Lower leg skin (tissue), 4 donors: ENCODE data around the gene TAGAP. TPM values are rescaled to one million over a fixed set of nuclear protein-coding genes. Genes with fewer than 3 reads are reported as not detected.

ENCODE experiments used
- DNase-seq, 2 donors: peaks; one replicate each; pipeline ENCODE4 v3.0.0-alpha.2; 2019; ENCODE audit warnings: low spot score in 2 of 2
- H3K4me3 ChIP-seq: fragments of 200-600 bp; sonication (generic); 2 replicates; pipeline ENCODE4 v1.5.1; 2017; ENCODE audit warnings: mild to moderate bottlenecking, low read depth; ENCODE audit not compliant: poor library complexity, severe bottlenecking
- POLR2A ChIP-seq, 2 donors: fragments of 450-650 bp; IDR thresholded peaks; one replicate each; pipeline ENCODE4 v1.6.1; 2016 to 2017; ENCODE audit warnings: antibody characterized with exemption in 2 of 2, mild to moderate bottlenecking in 1 of 2, moderate library complexity in 1 of 2
- WGBS, 2 donors: methylation state at CpG; one replicate each; pipeline ENCODE4 v1.1.5; 2018; 5-methylcytosine and 5-hydroxymethylcytosine counted together
- intact Hi-C: fragments of 100-400 bp; cut with DNase I; formaldehyde crosslinking; loops from one replicate; pipeline ENCODE4 v1.15.0; 2023; ENCODE audit warnings: low total_unique reads
- total RNA-seq, 4 donors: library from RNA; depleted of rRNA; stranded (reverse); fragments of >200 nt; gene quantifications; one replicate each; pipeline ENCODE4 v1.1.0, GENCODE V29; 2016
- TF ChIP-seq, protein P1 (sequence below), 3 donors: fragments of 450-650 bp; IDR thresholded peaks; one replicate each; pipeline ENCODE4 v1.5.1; 2016; ENCODE audit warnings: antibody characterized with exemption in 3 of 3, mild to moderate bottlenecking in 3 of 3, moderate library complexity in 2 of 3

Gene TAGAP
- total RNA-seq, 4 donors from 2014 or later, result 1.1 to 2.7 (median 1.9) TPM

DNA sequence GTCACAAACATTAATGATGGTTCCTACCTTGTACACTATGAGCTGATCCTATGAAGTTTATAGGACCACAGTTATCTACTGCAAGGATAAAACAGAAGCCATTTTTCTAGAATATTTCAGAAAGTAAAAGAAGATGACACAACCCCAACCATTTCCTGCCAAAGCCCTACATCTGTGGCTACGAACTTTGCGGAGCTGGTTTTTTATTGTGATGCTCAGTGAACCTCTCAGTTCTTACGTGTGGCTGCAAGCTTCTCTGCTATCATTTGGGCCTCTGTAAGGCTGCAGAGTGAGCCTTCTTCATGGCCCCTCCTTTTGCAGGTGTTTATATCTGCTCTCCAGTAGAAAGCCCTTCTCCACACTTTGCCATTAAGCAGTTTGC lies 17.8 kb upstream of the TAGAP start:
- WGBS, 2 donors, result 71 to 76% methylated on average over 3 of the region's 3 CpGs
- no peak for TF ChIP-seq POLR2A (IDR thresholded peaks at IDR 0.05)
- TF ChIP-seq, protein P1, sequence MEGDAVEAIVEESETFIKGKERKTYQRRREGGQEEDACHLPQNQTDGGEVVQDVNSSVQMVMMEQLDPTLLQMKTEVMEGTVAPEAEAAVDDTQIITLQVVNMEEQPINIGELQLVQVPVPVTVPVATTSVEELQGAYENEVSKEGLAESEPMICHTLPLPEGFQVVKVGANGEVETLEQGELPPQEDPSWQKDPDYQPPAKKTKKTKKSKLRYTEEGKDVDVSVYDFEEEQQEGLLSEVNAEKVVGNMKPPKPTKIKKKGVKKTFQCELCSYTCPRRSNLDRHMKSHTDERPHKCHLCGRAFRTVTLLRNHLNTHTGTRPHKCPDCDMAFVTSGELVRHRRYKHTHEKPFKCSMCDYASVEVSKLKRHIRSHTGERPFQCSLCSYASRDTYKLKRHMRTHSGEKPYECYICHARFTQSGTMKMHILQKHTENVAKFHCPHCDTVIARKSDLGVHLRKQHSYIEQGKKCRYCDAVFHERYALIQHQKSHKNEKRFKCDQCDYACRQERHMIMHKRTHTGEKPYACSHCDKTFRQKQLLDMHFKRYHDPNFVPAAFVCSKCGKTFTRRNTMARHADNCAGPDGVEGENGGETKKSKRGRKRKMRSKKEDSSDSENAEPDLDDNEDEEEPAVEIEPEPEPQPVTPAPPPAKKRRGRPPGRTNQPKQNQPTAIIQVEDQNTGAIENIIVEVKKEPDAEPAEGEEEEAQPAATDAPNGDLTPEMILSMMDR (IDR thresholded peaks at IDR 0.05), result no peak
- intact Hi-C loops, result no loop called here
- DNase-seq, result no peak
- H3K4me3 ChIP-seq, result no peak overlapping the region

DNA sequence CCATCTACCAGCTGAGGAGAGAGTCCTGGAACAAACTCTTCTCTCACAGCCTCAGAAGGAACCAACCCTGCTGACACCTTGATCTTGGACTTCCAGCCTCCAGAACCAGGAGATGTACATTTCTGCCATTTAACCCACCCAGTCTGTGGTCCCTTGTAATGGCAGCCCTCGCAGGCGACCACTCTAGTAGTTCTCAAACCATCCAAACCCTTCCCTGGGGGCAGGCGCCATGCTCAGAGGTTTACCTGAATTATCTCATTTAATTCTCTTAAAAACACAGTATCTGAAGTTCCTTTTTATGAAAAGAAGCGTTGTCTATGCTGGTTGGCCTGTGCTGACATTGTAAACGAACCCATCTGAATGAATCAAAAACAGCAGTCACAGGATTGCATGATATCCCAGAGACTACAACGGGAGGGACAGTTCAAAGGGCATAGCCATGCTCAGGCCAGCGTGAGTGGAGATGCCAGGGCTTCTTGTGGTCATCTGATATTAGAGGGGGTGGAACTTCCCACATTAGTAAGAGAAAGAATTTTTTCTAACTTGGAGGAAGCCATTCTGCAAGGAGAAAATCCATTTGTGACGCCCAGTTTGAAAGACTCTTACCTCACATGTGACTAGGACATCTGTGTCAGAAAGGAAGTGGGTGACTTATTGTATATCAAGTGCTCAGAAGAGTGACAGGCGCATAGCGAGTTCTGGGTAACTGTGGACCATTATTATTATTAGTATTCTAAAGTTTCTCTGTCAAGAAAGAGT lies 17.2 kb upstream of the TAGAP start:
- no peak for DNase-seq
- no peak overlapping the region for H3K4me3 ChIP-seq
- TF ChIP-seq, protein P1 (IDR thresholded peaks at IDR 0.05), result no peak
- no peak for TF ChIP-seq POLR2A (IDR thresholded peaks at IDR 0.05)
- 78 to 80% methylated on average over 10 of the region's 10 CpGs for WGBS, 2 donors
- intact Hi-C loops, result no loop called here

DNA sequence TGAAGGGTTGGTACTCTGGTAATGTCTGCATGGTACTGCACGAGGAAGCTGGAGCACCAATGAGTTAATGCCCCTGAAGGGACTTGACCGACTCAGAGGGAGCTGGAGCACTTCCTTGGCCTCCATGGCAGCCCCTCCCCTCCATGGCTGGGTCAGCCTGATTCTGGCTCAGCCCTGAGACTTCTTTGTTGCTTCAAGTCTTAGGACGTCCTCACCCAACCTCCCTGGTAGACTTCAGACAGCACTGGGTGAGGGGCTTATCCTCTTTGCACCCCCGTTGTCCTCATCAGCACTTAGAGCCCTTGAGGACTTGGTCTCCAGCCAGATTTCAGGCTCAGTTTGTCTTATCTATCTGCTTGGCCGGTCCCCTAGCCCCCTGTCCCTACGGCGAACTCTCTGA lies 16.4 kb upstream of the TAGAP start:
- 80 to 92% methylated on average over 7 of the region's 7 CpGs for WGBS, 2 donors
- intact Hi-C loops, result no loop called here
- DNase-seq, result no peak

DNA sequence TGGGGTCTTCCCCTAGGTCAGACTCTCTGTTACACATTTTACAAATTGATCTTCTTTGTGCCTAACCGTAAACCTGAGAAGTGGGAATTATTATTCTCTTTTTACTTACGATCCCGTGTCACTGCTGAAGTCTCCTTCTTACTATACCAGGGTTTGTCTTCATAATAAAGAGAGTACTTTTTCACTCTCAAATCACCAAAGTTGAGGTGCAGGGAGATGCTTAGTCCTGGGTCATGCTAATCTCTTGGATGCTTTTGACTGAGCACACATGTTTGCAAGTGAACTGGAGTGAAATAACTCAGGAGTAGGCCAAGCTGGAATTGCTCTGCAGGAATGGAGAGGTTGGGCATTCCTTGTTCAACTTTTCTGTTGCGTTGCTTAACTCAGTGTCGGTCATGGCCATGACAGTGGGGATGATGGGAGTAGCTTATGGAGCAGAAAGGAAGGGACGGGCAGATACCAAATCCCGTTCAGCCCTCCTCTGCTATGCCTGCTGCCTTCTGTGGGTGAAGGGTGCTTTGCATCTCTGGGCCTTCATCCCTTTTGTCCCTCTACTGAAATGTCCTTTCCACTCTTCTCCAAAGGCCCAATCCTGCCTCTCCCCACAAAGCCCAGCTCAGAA lies 15.2 kb upstream of the TAGAP start:
- TF ChIP-seq, protein P1 (IDR thresholded peaks at IDR 0.05), result no peak
- no peak for TF ChIP-seq POLR2A (IDR thresholded peaks at IDR 0.05)

More for the DNA sequence above, 16.4 kb upstream of the TAGAP start:
- TF ChIP-seq, protein P1 (IDR thresholded peaks at IDR 0.05), result no peak
- TF ChIP-seq POLR2A (IDR thresholded peaks at IDR 0.05), result no peak
- no peak overlapping the region for H3K4me3 ChIP-seq

DNA sequence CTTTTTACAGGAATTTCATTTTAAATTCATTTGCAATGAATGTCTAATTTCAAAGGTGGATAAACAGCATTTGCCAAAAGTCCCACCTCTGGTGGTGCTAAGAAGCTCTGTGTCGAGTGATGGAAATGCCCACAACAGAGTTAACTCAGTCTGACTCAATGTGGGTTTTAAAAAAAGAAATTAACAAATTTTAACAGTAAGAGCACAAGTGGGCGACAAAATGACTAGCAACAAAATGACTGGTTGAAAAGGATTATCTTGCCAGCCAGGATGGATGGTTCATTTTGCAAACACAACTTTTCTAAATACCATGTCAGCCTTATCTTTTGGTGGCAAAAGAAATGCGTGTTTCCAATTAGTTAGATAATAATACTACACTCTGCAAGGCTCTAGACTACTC lies 14.3 kb upstream of the TAGAP start:
- intact Hi-C loops, result no loop called here
- H3K4me3 ChIP-seq, result no peak overlapping the region
- DNase-seq, result no peak
- TF ChIP-seq POLR2A (IDR thresholded peaks at IDR 0.05), result no peak
- TF ChIP-seq, protein P1 (IDR thresholded peaks at IDR 0.05), result no peak
- 87 to 92% methylated on average over 3 of the region's 3 CpGs for WGBS, 2 donors

More for the DNA sequence above, 15.2 kb upstream of the TAGAP start:
- WGBS, 2 donors, result 92 to 96% methylated on average over 7 of the region's 7 CpGs
- intact Hi-C loops, result no loop called here
- no peak overlapping the region for H3K4me3 ChIP-seq
- DNase-seq, result no peak
